ENCODE data around the gene WDFY4.

DNA sequence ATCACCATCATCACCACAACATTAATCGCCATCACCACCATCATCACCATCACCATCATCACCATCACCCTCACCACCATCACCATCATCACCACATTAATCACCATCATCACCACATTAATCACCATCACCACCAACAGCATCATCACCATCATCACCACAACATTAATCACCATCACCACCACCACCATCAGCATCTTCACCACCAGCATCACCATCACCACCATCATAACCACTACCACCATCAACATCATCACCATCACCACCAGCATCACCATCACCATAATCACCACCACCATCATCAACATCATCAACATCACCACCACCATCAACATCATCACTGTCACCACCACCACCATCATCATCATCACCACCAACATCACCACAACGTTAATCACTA lies 124.6 kb downstream of the WDFY4 start:
- no peak for TF ChIP-seq POLR2A (IDR thresholded peaks at IDR 0.05; ENCODE audit: insufficient read depth in 1 of 2, low read depth in 2 of 2, low read length in 2 of 2)
- TF ChIP-seq RELA (CRISPR knock-in tag; IDR thresholded peaks at IDR 0.05), result no peak
- TF ChIP-seq, protein P1, sequence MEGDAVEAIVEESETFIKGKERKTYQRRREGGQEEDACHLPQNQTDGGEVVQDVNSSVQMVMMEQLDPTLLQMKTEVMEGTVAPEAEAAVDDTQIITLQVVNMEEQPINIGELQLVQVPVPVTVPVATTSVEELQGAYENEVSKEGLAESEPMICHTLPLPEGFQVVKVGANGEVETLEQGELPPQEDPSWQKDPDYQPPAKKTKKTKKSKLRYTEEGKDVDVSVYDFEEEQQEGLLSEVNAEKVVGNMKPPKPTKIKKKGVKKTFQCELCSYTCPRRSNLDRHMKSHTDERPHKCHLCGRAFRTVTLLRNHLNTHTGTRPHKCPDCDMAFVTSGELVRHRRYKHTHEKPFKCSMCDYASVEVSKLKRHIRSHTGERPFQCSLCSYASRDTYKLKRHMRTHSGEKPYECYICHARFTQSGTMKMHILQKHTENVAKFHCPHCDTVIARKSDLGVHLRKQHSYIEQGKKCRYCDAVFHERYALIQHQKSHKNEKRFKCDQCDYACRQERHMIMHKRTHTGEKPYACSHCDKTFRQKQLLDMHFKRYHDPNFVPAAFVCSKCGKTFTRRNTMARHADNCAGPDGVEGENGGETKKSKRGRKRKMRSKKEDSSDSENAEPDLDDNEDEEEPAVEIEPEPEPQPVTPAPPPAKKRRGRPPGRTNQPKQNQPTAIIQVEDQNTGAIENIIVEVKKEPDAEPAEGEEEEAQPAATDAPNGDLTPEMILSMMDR (CRISPR knock-in tag; IDR thresholded peaks at IDR 0.05), result no peak
- no peak for TF ChIP-seq SMC3 (IDR thresholded peaks at IDR 0.05; ENCODE audit: low read length)
- TF ChIP-seq, protein P2, sequence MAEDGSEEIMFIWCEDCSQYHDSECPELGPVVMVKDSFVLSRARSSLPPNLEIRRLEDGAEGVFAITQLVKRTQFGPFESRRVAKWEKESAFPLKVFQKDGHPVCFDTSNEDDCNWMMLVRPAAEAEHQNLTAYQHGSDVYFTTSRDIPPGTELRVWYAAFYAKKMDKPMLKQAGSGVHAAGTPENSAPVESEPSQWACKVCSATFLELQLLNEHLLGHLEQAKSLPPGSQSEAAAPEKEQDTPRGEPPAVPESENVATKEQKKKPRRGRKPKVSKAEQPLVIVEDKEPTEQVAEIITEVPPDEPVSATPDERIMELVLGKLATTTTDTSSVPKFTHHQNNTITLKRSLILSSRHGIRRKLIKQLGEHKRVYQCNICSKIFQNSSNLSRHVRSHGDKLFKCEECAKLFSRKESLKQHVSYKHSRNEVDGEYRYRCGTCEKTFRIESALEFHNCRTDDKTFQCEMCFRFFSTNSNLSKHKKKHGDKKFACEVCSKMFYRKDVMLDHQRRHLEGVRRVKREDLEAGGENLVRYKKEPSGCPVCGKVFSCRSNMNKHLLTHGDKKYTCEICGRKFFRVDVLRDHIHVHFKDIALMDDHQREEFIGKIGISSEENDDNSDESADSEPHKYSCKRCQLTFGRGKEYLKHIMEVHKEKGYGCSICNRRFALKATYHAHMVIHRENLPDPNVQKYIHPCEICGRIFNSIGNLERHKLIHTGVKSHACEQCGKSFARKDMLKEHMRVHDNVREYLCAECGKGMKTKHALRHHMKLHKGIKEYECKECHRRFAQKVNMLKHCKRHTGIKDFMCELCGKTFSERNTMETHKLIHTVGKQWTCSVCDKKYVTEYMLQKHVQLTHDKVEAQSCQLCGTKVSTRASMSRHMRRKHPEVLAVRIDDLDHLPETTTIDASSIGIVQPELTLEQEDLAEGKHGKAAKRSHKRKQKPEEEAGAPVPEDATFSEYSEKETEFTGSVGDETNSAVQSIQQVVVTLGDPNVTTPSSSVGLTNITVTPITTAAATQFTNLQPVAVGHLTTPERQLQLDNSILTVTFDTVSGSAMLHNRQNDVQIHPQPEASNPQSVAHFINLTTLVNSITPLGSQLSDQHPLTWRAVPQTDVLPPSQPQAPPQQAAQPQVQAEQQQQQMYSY (CRISPR knock-in tag; IDR thresholded peaks at IDR 0.05), result no peak
- TF ChIP-seq ZFAT (CRISPR knock-in tag; conservative IDR thresholded peaks at IDR 0.05), result no peak
- TF ChIP-seq ZFP1 (CRISPR knock-in tag; IDR thresholded peaks at IDR 0.05), result no peak
- TF ChIP-seq ETV5 (CRISPR knock-in tag; IDR thresholded peaks at IDR 0.05; ENCODE audit: borderline replicate concordance), result no peak
- TF ChIP-seq NKX3-1 (CRISPR knock-in tag; IDR thresholded peaks at IDR 0.05), result no peak
- no peak for TF ChIP-seq ZNF572 (CRISPR knock-in tag; IDR thresholded peaks at IDR 0.05)
- TF ChIP-seq BORCS8-MEF2B (CRISPR knock-in tag; IDR thresholded peaks at IDR 0.05), result no peak
- TF ChIP-seq HDAC6 (IDR thresholded peaks at IDR 0.05; ENCODE audit: low read depth, low read length), result no peak
- no peak for TF ChIP-seq ZNF567 (CRISPR knock-in tag; IDR thresholded peaks at IDR 0.05; ENCODE audit: borderline replicate concordance)

All from HepG2 (cell line).